Measurements from ENCODE around the gene EIF5A2. TPM values are rescaled to one million over a fixed set of nuclear protein-coding genes. Genes with fewer than 3 reads are reported as not detected.

The EIF5A2 gene
- total and polyA plus RNA-seq, 10 of the 15 experiments (the other 5 are each of a cell fraction or from before 2014, with no cell fraction given): 0.76 to 3.0 (median 2.2) TPM

DNA sequence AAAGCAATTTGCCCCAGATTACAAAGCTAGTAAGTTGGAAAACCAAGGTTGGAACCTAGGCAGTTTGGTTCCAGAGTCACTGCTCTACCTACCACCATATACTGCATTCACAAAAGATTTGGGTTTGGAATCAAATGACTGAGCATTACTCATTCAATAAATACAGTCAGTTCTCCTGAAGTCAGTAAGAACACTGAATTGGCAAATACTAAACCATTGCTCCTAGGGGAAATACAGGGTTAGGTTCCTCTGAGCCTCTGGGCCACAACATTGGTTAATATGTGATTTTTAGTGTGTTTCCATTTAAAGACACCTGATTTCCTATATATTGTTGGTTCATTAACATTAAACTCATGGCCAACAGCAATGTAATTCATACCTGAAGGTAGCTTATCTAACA, 2.1 kb upstream of the EIF5A2 start:
- TF ChIP-seq BCL11A (IDR thresholded peaks at IDR 0.05; ENCODE audit: low read depth, low read length): no peak
- no peak for TF ChIP-seq FOXK2 (IDR thresholded peaks at IDR 0.05)
- no peak for TF ChIP-seq EGR1 (IDR thresholded peaks at IDR 0.05; ENCODE audit: borderline replicate concordance in 1 of 2, low read depth in 2 of 2, low read length in 2 of 2)
- no peak for TF ChIP-seq RCOR1 (conservative IDR thresholded peaks at IDR 0.05; ENCODE audit: low read depth, low read length)
- TF ChIP-seq NFIC (IDR thresholded peaks at IDR 0.05; ENCODE audit: low read depth, low read length): no peak
- no peak for TF ChIP-seq ASH2L (IDR thresholded peaks at IDR 0.05; ENCODE audit: borderline replicate concordance, low read depth)
- TF ChIP-seq, protein P1, sequence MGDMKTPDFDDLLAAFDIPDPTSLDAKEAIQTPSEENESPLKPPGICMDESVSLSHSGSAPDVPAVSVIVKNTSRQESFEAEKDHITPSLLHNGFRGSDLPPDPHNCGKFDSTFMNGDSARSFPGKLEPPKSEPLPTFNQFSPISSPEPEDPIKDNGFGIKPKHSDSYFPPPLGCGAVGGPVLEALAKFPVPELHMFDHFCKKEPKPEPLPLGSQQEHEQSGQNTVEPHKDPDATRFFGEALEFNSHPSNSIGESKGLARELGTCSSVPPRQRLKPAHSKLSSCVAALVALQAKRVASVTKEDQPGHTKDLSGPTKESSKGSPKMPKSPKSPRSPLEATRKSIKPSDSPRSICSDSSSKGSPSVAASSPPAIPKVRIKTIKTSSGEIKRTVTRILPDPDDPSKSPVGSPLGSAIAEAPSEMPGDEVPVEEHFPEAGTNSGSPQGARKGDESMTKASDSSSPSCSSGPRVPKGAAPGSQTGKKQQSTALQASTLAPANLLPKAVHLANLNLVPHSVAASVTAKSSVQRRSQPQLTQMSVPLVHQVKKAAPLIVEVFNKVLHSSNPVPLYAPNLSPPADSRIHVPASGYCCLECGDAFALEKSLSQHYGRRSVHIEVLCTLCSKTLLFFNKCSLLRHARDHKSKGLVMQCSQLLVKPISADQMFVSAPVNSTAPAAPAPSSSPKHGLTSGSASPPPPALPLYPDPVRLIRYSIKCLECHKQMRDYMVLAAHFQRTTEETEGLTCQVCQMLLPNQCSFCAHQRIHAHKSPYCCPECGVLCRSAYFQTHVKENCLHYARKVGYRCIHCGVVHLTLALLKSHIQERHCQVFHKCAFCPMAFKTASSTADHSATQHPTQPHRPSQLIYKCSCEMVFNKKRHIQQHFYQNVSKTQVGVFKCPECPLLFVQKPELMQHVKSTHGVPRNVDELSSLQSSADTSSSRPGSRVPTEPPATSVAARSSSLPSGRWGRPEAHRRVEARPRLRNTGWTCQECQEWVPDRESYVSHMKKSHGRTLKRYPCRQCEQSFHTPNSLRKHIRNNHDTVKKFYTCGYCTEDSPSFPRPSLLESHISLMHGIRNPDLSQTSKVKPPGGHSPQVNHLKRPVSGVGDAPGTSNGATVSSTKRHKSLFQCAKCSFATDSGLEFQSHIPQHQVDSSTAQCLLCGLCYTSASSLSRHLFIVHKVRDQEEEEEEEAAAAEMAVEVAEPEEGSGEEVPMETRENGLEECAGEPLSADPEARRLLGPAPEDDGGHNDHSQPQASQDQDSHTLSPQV (IDR thresholded peaks at IDR 0.05): no peak
- TF ChIP-seq SUZ12 (IDR thresholded peaks at IDR 0.05; ENCODE audit: unreplicated experiment): no peak
- 0 out of 4 replicates have a peak, but pooled peaks cover 0 to 3% of the 10 kb centered on the region in 2 experiments for H3K27me3 ChIP-seq (replicated peaks in 1 of 2; ENCODE audit: control insufficient read depth in 2 of 2, insufficient read depth in 2 of 2, low read length in 1 of 2)
- H3K9me3 ChIP-seq (replicated peaks; ENCODE audit: control insufficient read depth, insufficient read depth, low read length): peaks cover 8% of the 10 kb centered on the region
- no peak overlapping the region for H3K4me3 ChIP-seq
- RAD21 ChIA-PET (ENCODE audit: unreplicated experiment): no interaction called here
- no peak overlapping the region for H3K9ac ChIP-seq (ENCODE audit: control insufficient read depth, insufficient read depth, low read length)
- no peak overlapping the region for H3K4me2 ChIP-seq (ENCODE audit: control insufficient read depth, insufficient read depth)
- ATAC-seq: no peak
- H3K4me1 ChIP-seq (ENCODE audit: control insufficient read depth, insufficient read depth, low read length): no peaks in the 10 kb centered on the region; the same call in 1 of the 2 replicates
- no peak overlapping the region for H2AFZ ChIP-seq (ENCODE audit: control insufficient read depth, low read depth, low read length)
- no peaks in the 10 kb centered on the region for H3K36me3 ChIP-seq (ENCODE audit: control insufficient read depth in 2 of 2, insufficient read depth in 2 of 2, low read length in 1 of 2)
- no peak for FAIRE-seq
- SMC1A ChIA-PET (ENCODE audit: uncharacterized antibody, unreplicated experiment): no interaction called here
- POLR2A ChIA-PET: interaction anchor here (0.5 kb wide), 1 partner anchor 1444 kb away, joined by 3 read pairs; no protein-coding TSS in a partner anchor
- H3K27ac ChIP-seq (ENCODE audit: control insufficient read depth, insufficient read depth): no peak overlapping the region
- intact Hi-C loops (cut with micrococcal nuclease; ENCODE audit: unreplicated experiment): no loop called here
- CTCF ChIA-PET: no interaction called here
- no peaks in the 10 kb centered on the region for H4K20me1 ChIP-seq (ENCODE audit: control insufficient read depth, insufficient read depth)
- no peaks in the 10 kb centered on the region for H3K79me2 ChIP-seq (ENCODE audit: control insufficient read depth, insufficient read depth, low read length)
- in situ Hi-C loops (cut with MboI): no loop called here
- BruUV-seq (replicated peaks): no TSS peak
- DNase-seq (ENCODE audit: low read depth, low spot score): no peak
